K562 (cell line): ENCODE data around the gene VDR. TPM values are rescaled to one million over a fixed set of nuclear protein-coding genes. Genes with fewer than 3 reads are reported as not detected.
A peak's percentile ranks its signal among the peaks of the same experiment; 100 is the strongest.

Experiments used
- CREBBP ChIP-seq: IDR thresholded peaks from one replicate; pipeline ENCODE4 v1.6.1; 2012; ENCODE audit warnings: low read depth, mild to moderate bottlenecking, control low read depth, inconsistent platforms, low read length
- DMBX1 ChIP-seq: fragments of 250-450 bp; sonication (Bioruptor Pico); IDR thresholded peaks from 2 replicates; pipeline ENCODE4 v1.8.0; 2022; ENCODE audit warnings: inconsistent platforms, mild to moderate bottlenecking, moderate library complexity, borderline replicate concordance
- FOXA3 ChIP-seq, 2 experiments: fragments of 450-650 bp in 1 of 2; sonication (generic) in 1 of 2; formaldehyde crosslinking; IDR thresholded peaks in 1 of 2; conservative IDR thresholded peaks in 1 of 2; 2 replicates each; pipeline versions ENCODE4 v1.4.0 to v1.8.0; 2020 to 2022; ENCODE audit warnings: mild to moderate bottlenecking in 2 of 2, missing genetic modification reagents in 1 of 2
- FOXJ2 ChIP-seq: fragments of 200-800 bp; sonication (Bioruptor generic); IDR thresholded peaks from 2 replicates; pipeline ENCODE4 v1.6.1; 2016; ENCODE audit warnings: missing genetic modification characterization, missing compliant biosample characterization
- FOXP1 ChIP-seq: sonication (generic); formaldehyde crosslinking; IDR thresholded peaks from 2 replicates; pipeline ENCODE4 v1.8.0; 2022; ENCODE audit warnings: mild to moderate bottlenecking, missing genetic modification reagents
- GATA2 ChIP-seq: sonication (generic); formaldehyde crosslinking; IDR thresholded peaks from 2 replicates; pipeline ENCODE4 v1.4.0; 2020; ENCODE audit warnings: mild to moderate bottlenecking, missing genetic modification reagents
- JUNB ChIP-seq: fragments of 450-650 bp; formaldehyde crosslinking; conservative IDR thresholded peaks from 2 replicates; pipeline ENCODE4 v1.4.0; 2020; ENCODE audit warnings: mild to moderate bottlenecking
- MTA1 ChIP-seq: fragments of 450-650 bp; IDR thresholded peaks from 2 replicates; pipeline ENCODE4 v1.6.1; 2017; ENCODE audit warnings: borderline replicate concordance
- MYBL2 ChIP-seq, 2 experiments: fragments of 450-650 bp in 1 of 2; sonication (generic) in 1 of 2; formaldehyde crosslinking in 1 of 2; IDR thresholded peaks; 2 replicates each; pipeline versions ENCODE4 v1.6.1 to v1.8.1; 2017 to 2022; ENCODE audit warnings: borderline replicate concordance in 1 of 2, inconsistent platforms in 1 of 2, low read depth in 1 of 2, mild to moderate bottlenecking in 1 of 2, missing genetic modification reagents in 1 of 2, moderate library complexity in 1 of 2
- SMARCA4 ChIP-seq: fragments of 450-650 bp; IDR thresholded peaks from 2 replicates; pipeline ENCODE4 v1.6.1; 2016
- XRCC4 ChIP-seq: IDR thresholded peaks from one replicate; pipeline ENCODE4 v1.6.1; 2011; ENCODE audit not compliant: insufficient read depth, insufficient read length; ENCODE audit errors: extremely low read depth
- ZBTB40 ChIP-seq, 2 experiments: fragments of 450-650 bp in 1 of 2; sonication (generic) in 1 of 2; formaldehyde crosslinking in 1 of 2; IDR thresholded peaks; 2 replicates each; pipeline versions ENCODE4 v1.7.1 to v1.9.0; 2016 to 2022; ENCODE audit warnings: inconsistent platforms in 1 of 2, mild to moderate bottlenecking in 1 of 2, missing genetic modification reagents in 1 of 2
- ZBTB7A ChIP-seq: IDR thresholded peaks from 2 replicates; pipeline ENCODE4 v1.6.1; 2011; ENCODE audit warnings: low read depth, mild to moderate bottlenecking, low read length, moderate library complexity, borderline replicate concordance; ENCODE audit not compliant: control insufficient read depth
- ZBTB9 ChIP-seq: fragments of 450-650 bp; formaldehyde crosslinking; IDR thresholded peaks from 2 replicates; pipeline ENCODE4 v1.4.0; 2020; ENCODE audit warnings: mild to moderate bottlenecking, moderate library complexity
- ZNF175 ChIP-seq: fragments of 200-800 bp; sonication (Bioruptor generic); IDR thresholded peaks from 2 replicates; pipeline ENCODE4 v1.6.1; 2016; ENCODE audit warnings: low read depth, mild to moderate bottlenecking, missing genetic modification characterization, missing compliant biosample characterization
- ZNF449 ChIP-seq: fragments of 250-450 bp; sonication (Bioruptor Pico); IDR thresholded peaks from 2 replicates; pipeline ENCODE4 v1.8.0; 2022; ENCODE audit warnings: moderate library complexity, mild to moderate bottlenecking, inconsistent platforms
- polyA plus RNA-seq, 8 experiments: library from polyadenylated mRNA; depleted of rRNA in 4 of 8; stranded (reverse) in 5 of 8; unstranded in 3 of 8; fragments of >200 nt; fragmentation: Nextera tagmentation in 2 of 8; fragmentation: Illumina TruSeq in 1 of 8; extraction: Ambion mirVana in 2 of 8; extraction: Trizol in 1 of 8; gene quantifications; 2 replicates each; pipeline versions ENCODE4 v1.2.1 to v1.2.3, GENCODE V29; 2011 to 2014; ENCODE audit warnings: inconsistent platforms in 1 of 8, missing spikeins in 1 of 8
- total RNA-seq, 7 experiments: library from RNA; depleted of rRNA in 6 of 7; stranded (reverse); fragments of >200 nt in 6 of 7; fragmentation: Illumina TruSeq in 2 of 7; extraction: Trizol in 2 of 7; gene quantifications; 2 replicates each; pipeline versions ENCODE4 v1.2.1 to v1.2.3, GENCODE V29; 2011 to 2021; ENCODE audit warnings: low replicate concordance in 1 of 7

The VDR gene
- total and polyA plus RNA-seq, 9 of the 15 experiments (the other 6 are each of a cell fraction or from before 2014, with no cell fraction given) = 0.61 to 4.8 (median 2.0) TPM

- TF ChIP-seq ZBTB40 (IDR thresholded peaks at IDR 0.05) (no peak), ZBTB40 (CRISPR knock-in tag; IDR thresholded peaks at IDR 0.05) (no peak), JUNB (peak; percentile 91), DMBX1 (CRISPR knock-in tag) (peak; percentile 79; the same call in 1 of the 2 replicates), FOXA3 (CRISPR knock-in tag; conservative IDR thresholded peaks at IDR 0.05 in 1 of 2, IDR thresholded peaks at IDR 0.05 in 1 of 2) (no peak), FOXJ2 (no peak), ZBTB7A (no peak), MYBL2 (IDR thresholded peaks at IDR 0.05; ENCODE audit: low read depth) (no peak), MYBL2 (CRISPR knock-in tag; IDR thresholded peaks at IDR 0.05; ENCODE audit: borderline replicate concordance) (no peak), CREBBP (no peak), ZNF175 (peak; percentile 78; the same call in 1 of the 2 replicates), GATA2 (no peak), MTA1 (no peak), ZNF449 (CRISPR knock-in tag) (no peak), XRCC4 (no peak), SMARCA4 (no peak), ZBTB9 (no peak), FOXP1 (CRISPR knock-in tag) (no peak)
Observed at GRCh38 chr12:47867495-47867941, 37.3 kb downstream of the VDR start (continued).
